Measurements from ENCODE around the gene GABARAP.

GABARAP gene

DNA sequence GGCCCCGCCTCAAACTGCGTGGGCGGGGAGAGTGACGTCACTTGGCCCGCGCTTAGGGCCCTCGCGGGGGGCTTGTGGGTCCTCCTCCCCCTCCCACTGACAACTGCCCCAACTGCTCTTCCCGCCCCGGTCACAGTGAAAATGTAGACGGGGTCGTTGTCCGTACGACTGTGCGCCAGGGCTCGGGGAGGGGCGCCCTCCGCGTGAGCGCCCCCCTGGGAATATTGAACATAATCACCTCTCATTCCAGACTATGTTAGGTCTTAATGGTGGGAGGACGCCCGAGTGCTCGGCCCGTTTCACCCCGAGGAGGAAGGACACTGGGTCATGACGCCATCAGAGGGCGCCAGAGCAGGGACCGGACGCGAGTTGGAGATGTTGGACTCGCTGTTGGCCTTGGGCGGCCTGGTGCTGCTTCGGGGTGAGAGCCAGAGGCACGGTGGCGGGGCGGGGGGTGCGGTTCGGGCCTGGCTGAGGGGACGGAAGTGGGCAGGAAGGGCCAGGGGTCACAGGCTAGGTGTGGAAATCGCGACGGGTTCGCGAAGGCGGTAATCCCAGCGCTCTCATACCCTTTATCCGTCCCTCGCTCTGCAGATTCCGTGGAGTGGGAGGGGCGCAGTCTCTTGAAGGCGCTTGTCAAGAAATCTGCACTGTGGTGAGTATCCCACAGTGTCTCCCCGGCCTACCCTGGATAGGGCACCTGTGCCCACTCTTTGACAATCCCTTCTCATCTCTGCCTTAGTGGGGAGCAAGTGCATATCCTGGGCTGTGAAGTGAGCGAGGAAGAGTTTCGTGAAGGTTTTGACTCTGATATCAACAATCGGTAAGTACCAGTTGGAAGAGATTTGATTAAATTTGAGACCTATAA, 10.2 kb upstream of the GABARAP start, which contains the start of gene ELP5:
Gene ELP5 (plus strand): TSS at position 40 of the 868 bp plus-strand sequence. CDS start 336 bp downstream, at position 376.
- DNase-seq (ENCODE audit: low read depth): peak; percentile 80
- peak within 1 kb of the TSS; percentile 77 for H3K4me3 ChIP-seq (ENCODE audit: low read depth, low read length)
- TF ChIP-seq, protein P1, sequence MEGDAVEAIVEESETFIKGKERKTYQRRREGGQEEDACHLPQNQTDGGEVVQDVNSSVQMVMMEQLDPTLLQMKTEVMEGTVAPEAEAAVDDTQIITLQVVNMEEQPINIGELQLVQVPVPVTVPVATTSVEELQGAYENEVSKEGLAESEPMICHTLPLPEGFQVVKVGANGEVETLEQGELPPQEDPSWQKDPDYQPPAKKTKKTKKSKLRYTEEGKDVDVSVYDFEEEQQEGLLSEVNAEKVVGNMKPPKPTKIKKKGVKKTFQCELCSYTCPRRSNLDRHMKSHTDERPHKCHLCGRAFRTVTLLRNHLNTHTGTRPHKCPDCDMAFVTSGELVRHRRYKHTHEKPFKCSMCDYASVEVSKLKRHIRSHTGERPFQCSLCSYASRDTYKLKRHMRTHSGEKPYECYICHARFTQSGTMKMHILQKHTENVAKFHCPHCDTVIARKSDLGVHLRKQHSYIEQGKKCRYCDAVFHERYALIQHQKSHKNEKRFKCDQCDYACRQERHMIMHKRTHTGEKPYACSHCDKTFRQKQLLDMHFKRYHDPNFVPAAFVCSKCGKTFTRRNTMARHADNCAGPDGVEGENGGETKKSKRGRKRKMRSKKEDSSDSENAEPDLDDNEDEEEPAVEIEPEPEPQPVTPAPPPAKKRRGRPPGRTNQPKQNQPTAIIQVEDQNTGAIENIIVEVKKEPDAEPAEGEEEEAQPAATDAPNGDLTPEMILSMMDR (IDR thresholded peaks at IDR 0.05; ENCODE audit: low read depth, low read length, missing control alignments): peak; percentile 24

DNA sequence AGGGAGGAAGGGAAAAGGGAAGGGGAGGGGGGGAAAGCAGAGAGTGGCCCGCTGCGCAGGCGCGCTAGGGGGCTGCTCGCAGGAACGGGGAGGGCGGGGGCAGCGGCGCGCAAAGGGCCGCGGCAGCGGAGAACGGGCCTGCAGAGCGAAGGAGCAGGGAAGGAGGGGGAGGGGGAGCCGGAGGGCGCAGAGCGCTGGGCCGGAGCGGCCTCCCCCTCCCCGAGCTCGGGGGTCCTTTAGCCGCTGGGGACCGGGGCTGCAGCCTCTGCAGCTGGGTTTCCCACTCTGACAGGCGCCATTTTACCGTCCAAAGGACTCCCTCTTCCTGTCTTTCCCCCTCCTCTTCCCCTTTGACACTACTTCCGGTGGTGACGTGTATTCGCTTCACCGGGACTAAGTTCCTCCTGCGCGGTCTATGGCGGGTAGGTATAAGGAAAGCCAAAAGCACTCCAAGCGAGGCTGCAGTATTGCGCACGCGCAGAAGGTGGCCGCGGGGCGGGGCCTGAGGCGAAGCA, 9.5 kb upstream of the GABARAP start, which contains the start of gene CTDNEP1:
Gene CTDNEP1 (minus strand): TSS at position 74 of the 515 bp plus-strand sequence. CDS start 438 bp downstream, outside the sequence.
- H3K4me3 ChIP-seq (ENCODE audit: low read depth, low read length): peak within 1 kb of the TSS; percentile 77
- TF ChIP-seq, protein P1 (IDR thresholded peaks at IDR 0.05; ENCODE audit: low read depth, low read length, missing control alignments): no peak
- DNase-seq (ENCODE audit: low read depth): peak; percentile 98

DNA sequence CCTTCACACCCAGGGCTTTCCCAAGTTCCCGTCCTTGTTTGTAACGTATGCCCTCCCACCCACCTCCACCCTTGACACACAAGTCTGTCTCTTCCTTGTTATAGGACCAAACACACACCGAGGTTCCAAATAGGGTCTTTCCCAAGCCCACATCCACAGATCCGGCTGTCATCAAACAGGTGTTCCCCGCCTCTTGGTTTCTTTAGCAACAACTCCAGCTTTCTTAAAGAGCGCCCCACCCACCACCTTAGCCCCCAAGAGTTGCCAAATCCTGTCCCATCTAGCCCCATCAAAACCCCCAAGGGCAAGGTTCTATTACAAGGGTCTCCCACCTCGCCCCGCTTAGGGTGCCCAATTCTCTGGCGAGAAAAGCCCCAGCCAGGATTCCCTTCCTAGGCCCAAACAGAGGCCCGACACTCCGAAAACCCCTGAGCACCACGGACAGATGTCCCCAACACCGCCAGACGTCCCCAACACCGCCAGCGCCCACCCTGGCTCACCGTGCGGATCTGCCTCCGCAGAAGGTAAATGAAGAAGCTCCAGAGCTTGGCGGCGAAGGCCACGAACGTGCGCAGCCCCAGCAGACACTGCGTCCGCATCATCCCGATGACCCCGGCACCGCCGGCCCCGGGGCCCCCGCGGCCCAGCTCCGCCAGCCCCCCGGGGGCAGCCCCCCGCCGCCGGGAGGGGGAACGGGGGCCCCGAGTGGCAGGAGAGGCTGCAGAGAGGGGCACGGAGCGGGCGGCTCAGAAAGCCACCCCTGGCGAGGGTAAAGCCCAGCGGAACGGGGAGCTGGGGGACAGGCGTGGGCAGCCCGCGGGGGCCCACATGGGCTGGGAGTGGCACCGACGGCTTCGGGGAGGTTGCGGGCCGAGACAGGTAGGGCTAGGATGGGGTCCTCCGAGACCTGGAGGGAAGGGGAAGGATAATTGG, 8.7 kb upstream of the GABARAP start:
- H3K4me3 ChIP-seq (ENCODE audit: low read depth, low read length): peak overlapping the region; percentile 77
- DNase-seq (ENCODE audit: low read depth): no peak
- TF ChIP-seq, protein P1 (IDR thresholded peaks at IDR 0.05; ENCODE audit: low read depth, low read length, missing control alignments): no peak

DNA sequence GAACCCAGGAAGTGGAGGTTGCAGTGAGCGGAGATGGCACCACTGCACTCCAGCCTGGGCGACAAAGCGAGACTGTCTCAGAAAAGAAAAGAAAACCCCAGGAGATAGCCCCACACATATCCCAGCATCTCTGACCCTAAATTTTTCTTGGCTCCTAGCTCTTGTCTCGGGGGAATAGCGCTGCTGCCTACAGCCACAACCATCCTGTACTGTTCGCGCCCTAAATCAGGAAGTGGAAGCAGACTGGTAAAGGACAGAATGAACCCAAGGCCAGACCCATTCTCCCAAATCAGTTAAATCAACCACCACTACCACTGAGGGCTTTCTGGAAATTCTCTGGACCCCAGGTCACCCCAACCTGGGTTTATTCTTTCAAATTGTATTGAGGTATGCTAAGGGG, 7.6 kb upstream of the GABARAP start:
- DNase-seq (ENCODE audit: low read depth): no peak
- TF ChIP-seq, protein P1 (IDR thresholded peaks at IDR 0.05; ENCODE audit: low read depth, low read length, missing control alignments): no peak
- H3K4me3 ChIP-seq (ENCODE audit: low read depth, low read length): peak overlapping the region; percentile 77

DNA sequence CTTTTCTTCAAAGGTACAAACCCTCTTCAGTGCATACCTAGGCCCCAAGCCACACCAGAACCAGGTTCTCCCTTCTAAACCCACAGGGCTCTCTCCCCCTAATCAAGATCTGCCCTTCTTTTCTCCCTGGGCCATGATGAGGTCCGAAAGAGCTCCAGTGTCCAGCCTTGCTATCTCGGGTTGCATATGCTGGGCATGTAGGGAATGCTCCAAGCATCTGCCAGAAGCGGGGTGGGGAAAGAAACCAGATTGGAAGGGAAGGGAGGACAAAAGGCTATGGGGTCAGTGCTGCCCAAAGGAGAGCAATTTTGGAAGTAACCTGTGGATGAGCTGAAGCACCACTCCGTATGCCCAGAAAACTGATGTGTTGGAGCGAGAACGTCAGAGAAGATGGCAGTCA, 7.0 kb upstream of the GABARAP start:
- DNase-seq (ENCODE audit: low read depth): no peak
- TF ChIP-seq, protein P1 (IDR thresholded peaks at IDR 0.05; ENCODE audit: low read depth, low read length, missing control alignments): no peak
- H3K4me3 ChIP-seq (ENCODE audit: low read depth, low read length): peak overlapping the region; percentile 77

DNA sequence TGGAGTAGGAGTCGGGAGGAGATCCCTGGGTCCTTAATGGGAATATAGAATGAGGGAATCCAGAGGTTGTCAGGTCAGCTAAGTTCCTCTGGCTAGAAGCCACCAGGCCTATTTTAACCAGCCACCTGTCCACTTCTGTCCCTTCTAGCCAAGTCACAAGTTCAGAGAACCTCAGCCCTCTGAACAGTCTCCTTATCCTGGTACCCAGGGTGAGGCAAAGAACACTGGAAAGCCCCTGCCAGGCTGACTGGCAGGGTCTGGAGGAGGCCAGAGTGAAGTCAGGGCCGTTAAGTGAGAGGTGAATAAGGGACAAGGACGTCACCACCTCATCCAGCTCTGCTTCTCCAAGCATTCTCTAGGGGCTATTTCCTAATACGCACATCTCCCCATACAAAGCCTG, 6.5 kb upstream of the GABARAP start:
- TF ChIP-seq, protein P1 (IDR thresholded peaks at IDR 0.05; ENCODE audit: low read depth, low read length, missing control alignments): no peak
- H3K4me3 ChIP-seq (ENCODE audit: low read depth, low read length): no peak overlapping the region

More for the DNA sequence above, 6.5 kb upstream of the GABARAP start:
- no peak for DNase-seq (ENCODE audit: low read depth)

Measured in GM12864 (cell line).